Heart left ventricle (tissue), 13 donors: ENCODE data around the gene PTGIS.

Experiments used
- CTCF ChIP-seq, 12 donors: fragments of 200-600 bp; sonication (generic) in 4 of 12; IDR thresholded peaks; one replicate each; pipeline versions ENCODE4 v1.5.0 to v1.8.0; 2018 to 2022; ENCODE audit warnings: antibody characterized with exemption in 12 of 12, mild to moderate bottlenecking in 5 of 12
- POLR2A ChIP-seq, 2 donors: fragments of 450-650 bp; IDR thresholded peaks; one replicate each; pipeline ENCODE4 v1.6.1; 2017; ENCODE audit warnings: antibody characterized with exemption in 2 of 2, mild to moderate bottlenecking in 2 of 2, moderate library complexity in 2 of 2
- donor health status: ischemic (EF 13 %, LVEDD 7.1; RV severe dilation, severe dysfunction).
- donor health status: DM: no; HTN: yes; CAD: no.
- donor health status: DM: no; HTN: no; CAD: no.
- donor health status: ischemic (EF 25% LVEDD 6.9; RV normal size, moderate dysfunction).
- donor health status: ischemic (EF 25% LVEDD 5.7; RV mildly dilated, moderate dysfunction).
- donor health status: ischemic (EF 35%, LVEDD 5.7; RV mildly dilated, moderate dysfunction).
- donor health status: nonischemic (EF 11% LVEDD 7.7; RV severe dilation, severe dysfunction).
- donor health status: DM: yes; HTN: yes; CAD: no.
- donor health status: PGD.
- donor health status: ischemic (EF 29% LVEDD 5.4; RV normal size, mild dysfunction).
- donor health status: nonischemic (EF 23%, LVEDD 6.1; RV moderate dilation, normal function).

GRCh38 chr20:49592120-49592519, 24.2 kb upstream of the PTGIS start:
- TF ChIP-seq CTCF (IDR thresholded peaks at IDR 0.05) (no peak), POLR2A (IDR thresholded peaks at IDR 0.05) (no peak)
